Peyer's patch (tissue), 4 donors: Measurements from ENCODE around the gene SIGLEC5. TPM values are rescaled to one million over a fixed set of nuclear protein-coding genes. Genes with fewer than 3 reads are reported as not detected.

Experiments
- DNase-seq, 3 donors: peaks; one replicate each; pipeline ENCODE4 v3.0.0-alpha.2; 2017 to 2019
- H3K27ac ChIP-seq, 4 donors: fragments of 200-600 bp; sonication (generic); one replicate each; pipeline ENCODE4 v1.5.1; 2016 to 2019
- H3K27me3 ChIP-seq, 2 donors: fragments of 200-600 bp; sonication (generic); one replicate each; pipeline ENCODE4 v1.5.1; 2019
- H3K36me3 ChIP-seq, 3 donors: fragments of 200-600 bp; sonication (generic); one replicate each; pipeline ENCODE4 v1.5.1; 2016 to 2019
- H3K4me1 ChIP-seq, 4 donors: fragments of 200-600 bp; sonication (generic); one replicate each; pipeline ENCODE4 v1.5.1; 2016 to 2019
- H3K4me3 ChIP-seq, 4 donors: fragments of 200-600 bp; sonication (generic); 1 replicate in 3 of 4; 2 replicates in 1 of 4; pipeline ENCODE4 v1.5.1; 2016 to 2019; ENCODE audit warnings: mild to moderate bottlenecking in 1 of 4
- H3K9me3 ChIP-seq, 4 donors: fragments of 200-600 bp; sonication (generic); one replicate each; pipeline ENCODE4 v1.5.1; 2016 to 2019; ENCODE audit warnings: mild to moderate bottlenecking in 1 of 4
- POLR2A ChIP-seq, 2 donors: fragments of 450-650 bp; IDR thresholded peaks; one replicate each; pipeline ENCODE4 v1.5.1; 2017; ENCODE audit warnings: antibody characterized with exemption in 2 of 2, mild to moderate bottlenecking in 2 of 2, moderate library complexity in 2 of 2
- total RNA-seq, 4 donors: library from RNA; depleted of rRNA; stranded (reverse); fragments of >200 nt; gene quantifications; one replicate each; pipeline ENCODE4 v1.1.0, GENCODE V29; 2016
- TF ChIP-seq, protein P1 (sequence below), 6 experiments: fragments of 450-650 bp in 4 of 6; fragments of 200-600 bp in 2 of 6; sonication (generic) in 1 of 6; IDR thresholded peaks; one replicate each; pipeline ENCODE4 v1.5.1; 2017 to 2019; ENCODE audit warnings: antibody characterized with exemption in 6 of 6, mild to moderate bottlenecking in 3 of 6, moderate library complexity in 1 of 6

Gene SIGLEC5
- total RNA-seq, 4 donors from 2014 or later, result 0.57 to 9.1 TPM; not detected in 2

DNA sequence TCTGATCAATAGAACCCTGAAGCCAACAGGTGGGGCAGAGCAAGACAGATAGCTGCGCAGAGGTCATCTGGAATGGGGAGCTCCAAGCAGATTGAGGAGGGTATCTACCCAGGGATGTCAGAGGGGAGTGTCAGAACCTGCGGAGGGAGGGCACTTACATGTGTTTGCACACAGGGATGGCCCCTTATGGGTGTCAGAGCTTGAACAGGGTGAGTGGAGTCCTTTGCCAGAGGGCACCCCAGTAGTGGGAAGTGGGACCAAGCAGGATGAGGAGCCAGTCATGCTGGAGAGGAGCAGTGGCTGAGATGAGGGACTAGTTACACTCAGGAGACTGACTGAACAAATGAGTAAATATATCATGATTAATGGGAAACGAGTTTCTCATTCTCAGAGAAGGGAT, 33.4 kb upstream of the SIGLEC5 start:
- TF ChIP-seq, protein P1, sequence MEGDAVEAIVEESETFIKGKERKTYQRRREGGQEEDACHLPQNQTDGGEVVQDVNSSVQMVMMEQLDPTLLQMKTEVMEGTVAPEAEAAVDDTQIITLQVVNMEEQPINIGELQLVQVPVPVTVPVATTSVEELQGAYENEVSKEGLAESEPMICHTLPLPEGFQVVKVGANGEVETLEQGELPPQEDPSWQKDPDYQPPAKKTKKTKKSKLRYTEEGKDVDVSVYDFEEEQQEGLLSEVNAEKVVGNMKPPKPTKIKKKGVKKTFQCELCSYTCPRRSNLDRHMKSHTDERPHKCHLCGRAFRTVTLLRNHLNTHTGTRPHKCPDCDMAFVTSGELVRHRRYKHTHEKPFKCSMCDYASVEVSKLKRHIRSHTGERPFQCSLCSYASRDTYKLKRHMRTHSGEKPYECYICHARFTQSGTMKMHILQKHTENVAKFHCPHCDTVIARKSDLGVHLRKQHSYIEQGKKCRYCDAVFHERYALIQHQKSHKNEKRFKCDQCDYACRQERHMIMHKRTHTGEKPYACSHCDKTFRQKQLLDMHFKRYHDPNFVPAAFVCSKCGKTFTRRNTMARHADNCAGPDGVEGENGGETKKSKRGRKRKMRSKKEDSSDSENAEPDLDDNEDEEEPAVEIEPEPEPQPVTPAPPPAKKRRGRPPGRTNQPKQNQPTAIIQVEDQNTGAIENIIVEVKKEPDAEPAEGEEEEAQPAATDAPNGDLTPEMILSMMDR (IDR thresholded peaks at IDR 0.05), result no peak
- TF ChIP-seq POLR2A (IDR thresholded peaks at IDR 0.05), result no peak
- no peaks in the 10 kb centered on the region for H3K4me1 ChIP-seq
- no peaks in the 10 kb centered on the region for H3K9me3 ChIP-seq
- no peak for DNase-seq
- no peak overlapping the region for H3K4me3 ChIP-seq
- no peak overlapping the region for H3K27ac ChIP-seq
- no peaks in the 10 kb centered on the region for H3K36me3 ChIP-seq
- no peaks in the 10 kb centered on the region for H3K27me3 ChIP-seq

DNA sequence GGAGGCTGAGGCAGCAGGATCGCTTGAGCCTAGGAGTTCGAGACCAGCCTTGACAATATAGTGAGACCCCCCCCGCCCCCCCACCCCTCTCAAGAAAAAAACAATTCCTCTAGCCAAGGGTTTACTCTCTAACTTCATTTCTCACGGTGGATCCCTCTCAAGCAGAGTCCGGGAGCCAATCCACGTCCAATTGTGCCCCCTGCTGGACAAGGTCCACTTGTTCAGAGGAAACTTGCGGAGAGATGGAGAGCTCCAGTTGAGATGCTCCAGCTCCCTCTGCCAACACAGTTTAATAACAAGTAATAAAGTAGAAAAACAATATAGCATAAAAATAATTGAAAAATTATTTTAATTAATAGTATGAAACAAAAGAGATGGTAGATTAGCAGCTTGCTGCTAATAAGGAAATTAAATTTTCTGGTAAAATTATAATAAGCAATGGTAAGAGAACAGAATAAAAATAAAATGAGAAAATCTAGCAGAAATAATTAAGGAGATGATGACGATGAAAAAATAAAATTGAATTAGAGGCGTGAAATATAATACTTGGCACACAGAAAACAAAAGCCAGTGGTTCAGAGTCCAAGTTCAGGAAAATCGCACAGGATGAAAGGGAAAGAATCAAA, 30.9 kb upstream of the SIGLEC5 start:
- Histone ChIP-seq H3K27ac (no peak overlapping the region), H3K36me3 (no peaks in the 10 kb centered on the region), H3K9me3 (no peaks in the 10 kb centered on the region), H3K4me3 (no peak overlapping the region), H3K27me3 (no peaks in the 10 kb centered on the region), H3K4me1 (no peaks in the 10 kb centered on the region)
- TF ChIP-seq, protein P1 (IDR thresholded peaks at IDR 0.05), result peak; percentile 29 to 73 (median 44)
- TF ChIP-seq POLR2A (IDR thresholded peaks at IDR 0.05), result no peak
- peak; percentile 64 to 89 (median 82) for DNase-seq

DNA sequence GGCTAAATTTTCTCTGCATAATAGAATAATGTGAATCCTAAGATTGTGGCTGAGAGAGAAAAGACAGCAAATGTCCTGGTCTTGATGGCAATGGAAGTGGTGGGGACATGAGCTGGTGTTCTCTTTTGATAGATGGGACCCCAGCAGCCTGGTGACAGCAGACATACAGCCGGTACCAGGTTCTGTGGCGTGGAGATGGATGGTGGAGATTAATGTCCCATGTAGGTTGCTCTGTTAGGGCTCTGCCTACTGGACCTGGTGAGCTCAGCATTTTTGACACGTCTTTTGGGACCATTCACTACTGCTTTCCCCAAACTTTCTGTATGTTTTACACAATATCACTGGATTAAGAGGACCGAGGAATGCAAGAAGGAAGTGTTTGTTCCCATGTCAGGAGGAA, 24.6 kb upstream of the SIGLEC5 start:
- no peak for DNase-seq
- Histone ChIP-seq H3K36me3 (no peaks in the 10 kb centered on the region), H3K27ac (no peak overlapping the region), H3K27me3 (no peaks in the 10 kb centered on the region), H3K4me1 (peaks cover 0 to 7% (median 0%) of the 10 kb centered on the region in 4 donors), H3K4me3 (no peak overlapping the region), H3K9me3 (no peaks in the 10 kb centered on the region)
- no peak for TF ChIP-seq POLR2A (IDR thresholded peaks at IDR 0.05)
- TF ChIP-seq, protein P1 (IDR thresholded peaks at IDR 0.05), result no peak

DNA sequence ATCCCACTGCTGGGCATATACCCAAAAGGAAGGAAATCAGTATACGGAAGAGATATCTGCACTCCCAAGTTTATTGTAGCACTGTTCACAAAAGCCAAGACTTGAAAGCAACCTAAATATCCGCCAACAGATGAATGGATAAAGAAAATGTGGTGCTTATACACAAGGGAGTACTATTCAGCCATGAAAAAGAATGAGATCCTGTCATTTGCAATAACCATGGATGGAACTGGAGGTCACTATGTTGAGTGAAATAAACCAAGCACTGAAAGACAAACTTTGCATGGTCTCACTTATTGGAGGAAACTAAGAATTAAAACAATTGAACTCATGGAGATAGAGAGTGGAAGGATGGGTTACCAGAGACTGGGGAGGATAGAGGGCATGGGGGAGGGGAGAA, 23.0 kb upstream of the SIGLEC5 start:
- no peak for DNase-seq
- Histone ChIP-seq H3K4me1 (peaks cover 0 to 7% (median 0%) of the 10 kb centered on the region in 4 donors), H3K9me3 (no peaks in the 10 kb centered on the region), H3K27me3 (no peaks in the 10 kb centered on the region), H3K27ac (no peak overlapping the region), H3K36me3 (no peaks in the 10 kb centered on the region), H3K4me3 (no peak overlapping the region)
- TF ChIP-seq, protein P1 (IDR thresholded peaks at IDR 0.05), result no peak
- no peak for TF ChIP-seq POLR2A (IDR thresholded peaks at IDR 0.05)

DNA sequence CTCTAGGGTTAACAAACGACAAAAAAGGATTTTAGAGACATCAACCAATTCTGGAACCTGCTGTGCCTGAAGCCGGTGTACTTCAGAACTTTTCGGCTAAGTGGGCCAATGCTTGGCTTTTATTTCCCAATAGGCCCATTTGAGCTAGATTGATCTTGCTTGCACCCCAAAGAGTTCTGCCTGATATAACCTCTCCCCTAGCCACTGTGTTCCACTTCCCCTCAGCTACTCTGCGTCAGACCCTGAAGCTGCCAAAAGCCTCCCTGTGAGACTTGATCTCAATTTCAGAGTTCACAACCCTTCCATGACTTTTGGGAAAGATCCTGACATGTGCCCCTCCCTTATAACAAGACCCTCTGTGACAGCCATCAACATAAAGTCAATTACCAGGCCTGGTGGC, 22.1 kb upstream of the SIGLEC5 start:
- H3K36me3 ChIP-seq, result no peaks in the 10 kb centered on the region
- TF ChIP-seq POLR2A (IDR thresholded peaks at IDR 0.05), result no peak
- TF ChIP-seq, protein P1 (IDR thresholded peaks at IDR 0.05), result no peak
- no peak overlapping the region for H3K4me3 ChIP-seq
- no peak for DNase-seq
- peaks cover 0 to 7% (median 0%) of the 10 kb centered on the region in 4 donors for H3K4me1 ChIP-seq
- H3K9me3 ChIP-seq, result no peaks in the 10 kb centered on the region
- peak overlapping the region in 1 of 4 donors; percentile 69 for H3K27ac ChIP-seq
- H3K27me3 ChIP-seq, result no peaks in the 10 kb centered on the region
